Measurements from ENCODE around the gene GNB3.

DNA sequence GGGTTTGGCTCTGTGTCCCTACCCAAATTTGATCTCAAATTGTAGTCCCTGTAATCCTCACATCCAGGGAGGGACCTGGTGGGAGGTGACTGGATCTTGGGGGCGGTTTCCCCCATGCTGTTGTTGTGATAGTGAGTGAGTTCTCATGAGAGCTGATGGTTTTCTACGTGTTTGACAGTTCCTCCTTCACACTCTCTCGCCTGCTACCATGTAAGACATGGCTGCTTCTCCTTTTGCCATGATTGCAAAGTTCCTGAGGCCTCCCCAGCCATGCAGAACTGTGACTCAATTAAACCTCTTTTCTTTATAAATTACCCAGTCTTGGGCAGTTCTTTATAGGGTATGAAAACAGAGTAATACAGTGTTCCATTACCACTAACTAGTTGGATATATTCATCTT lies 53.6 kb downstream of the GNB3 start:
- TF ChIP-seq POLR2A (IDR thresholded peaks at IDR 0.05; ENCODE audit: extremely low read depth, insufficient read length) (no peak), MYC (IDR thresholded peaks at IDR 0.05; ENCODE audit: low read depth, low read length) (no peak)
- TF ChIP-seq, protein P1, sequence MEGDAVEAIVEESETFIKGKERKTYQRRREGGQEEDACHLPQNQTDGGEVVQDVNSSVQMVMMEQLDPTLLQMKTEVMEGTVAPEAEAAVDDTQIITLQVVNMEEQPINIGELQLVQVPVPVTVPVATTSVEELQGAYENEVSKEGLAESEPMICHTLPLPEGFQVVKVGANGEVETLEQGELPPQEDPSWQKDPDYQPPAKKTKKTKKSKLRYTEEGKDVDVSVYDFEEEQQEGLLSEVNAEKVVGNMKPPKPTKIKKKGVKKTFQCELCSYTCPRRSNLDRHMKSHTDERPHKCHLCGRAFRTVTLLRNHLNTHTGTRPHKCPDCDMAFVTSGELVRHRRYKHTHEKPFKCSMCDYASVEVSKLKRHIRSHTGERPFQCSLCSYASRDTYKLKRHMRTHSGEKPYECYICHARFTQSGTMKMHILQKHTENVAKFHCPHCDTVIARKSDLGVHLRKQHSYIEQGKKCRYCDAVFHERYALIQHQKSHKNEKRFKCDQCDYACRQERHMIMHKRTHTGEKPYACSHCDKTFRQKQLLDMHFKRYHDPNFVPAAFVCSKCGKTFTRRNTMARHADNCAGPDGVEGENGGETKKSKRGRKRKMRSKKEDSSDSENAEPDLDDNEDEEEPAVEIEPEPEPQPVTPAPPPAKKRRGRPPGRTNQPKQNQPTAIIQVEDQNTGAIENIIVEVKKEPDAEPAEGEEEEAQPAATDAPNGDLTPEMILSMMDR (IDR thresholded peaks at IDR 0.05; ENCODE audit: low read depth, low read length) = no peak
- TF ChIP-seq, protein P2, sequence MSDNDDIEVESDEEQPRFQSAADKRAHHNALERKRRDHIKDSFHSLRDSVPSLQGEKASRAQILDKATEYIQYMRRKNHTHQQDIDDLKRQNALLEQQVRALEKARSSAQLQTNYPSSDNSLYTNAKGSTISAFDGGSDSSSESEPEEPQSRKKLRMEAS (IDR thresholded peaks at IDR 0.05; ENCODE audit: low read depth, low read length) = no peak
